A549 (cell line): ENCODE results near the gene ARHGEF4. TPM values are rescaled to one million over a fixed set of nuclear protein-coding genes. Genes with fewer than 3 reads are reported as not detected.

Source experiments
- ATAC-seq, 2 experiments: fragments of 200-7000 bp in 1 of 2; fragments of >200 bp in 1 of 2; cut with Nextera tagmentation in 1 of 2; cut with Tn5 transposase in 1 of 2; 3 replicates each; pipeline versions ENCODE4 v1.8.0 to v1.9.1; 2018 to 2020; ENCODE audit warnings: mild to moderate bottlenecking in 1 of 2, moderate library complexity in 1 of 2
- CTCF ChIA-PET: fragments of 300-600 bp; sonication (Branson Sonifier 250); formaldehyde crosslinking; extraction: SDS; loops from one replicate; lab custom pipeline; 2021; ENCODE audit warnings: antibody characterized with exemption, inconsistent platforms; lab: Yijun Ruan, JAX
- POLR2A ChIA-PET: fragments of 350-600 bp; formaldehyde crosslinking; extraction: SDS; loops from one replicate; lab custom pipeline; 2021; ENCODE audit warnings: antibody characterized with exemption, inconsistent platforms; lab: Yijun Ruan, JAX
- DNase-seq, 2 experiments: peaks; one replicate each; pipeline versions ENCODE4 v3.0.0 to v3.0.0-alpha.2; 2011 to 2016; ENCODE audit warnings: low read depth in 1 of 2, low spot score in 1 of 2
- FAIRE-seq: peaks from 2 replicates; lab custom pipeline; 2011; peaks lifted over from hg19 to GRCh38; lab: Jason Lieb, UNC
- H3K27ac ChIP-seq, 2 experiments: fragments of >200 bp; sonication (Bioruptor Twin); formaldehyde crosslinking; 3 replicates each; pipeline ENCODE4 v1.5.1; 2016 to 2017
- H3K4me1 ChIP-seq: fragments of >200 bp; sonication (Bioruptor Twin); formaldehyde crosslinking; 3 replicates; pipeline ENCODE4 v1.6.1; 2016
- H3K4me2 ChIP-seq: fragments of >200 bp; sonication (Bioruptor Twin); formaldehyde crosslinking; 3 replicates; pipeline ENCODE4 v1.6.1; 2016
- H3K4me3 ChIP-seq: fragments of >200 bp; sonication (Bioruptor Twin); formaldehyde crosslinking; 3 replicates; pipeline ENCODE4 v1.5.1; 2016
- H3K9me3 ChIP-seq: fragments of >200 bp; sonication (Bioruptor Twin); formaldehyde crosslinking; 3 replicates; pipeline ENCODE4 v1.6.1; 2016
- CBX2 ChIP-seq: fragments of 200-600 bp; sonication (generic); IDR thresholded peaks from 2 replicates; pipeline ENCODE4 v1.6.1; 2016; ENCODE audit warnings: low read depth, mild to moderate bottlenecking, borderline replicate concordance
- CEBPB ChIP-seq, 2 experiments: fragments of >200 bp in 1 of 2; sonication (Bioruptor Twin) in 1 of 2; formaldehyde crosslinking in 1 of 2; IDR thresholded peaks; 2 replicates each; pipeline ENCODE4 v1.6.1; 2012 to 2016
- EHF ChIP-seq: fragments of 250-450 bp; sonication (Bioruptor Pico); IDR thresholded peaks from 2 replicates; pipeline ENCODE4 v1.5.0; 2020; ENCODE audit warnings: mild to moderate bottlenecking
- GATA3 ChIP-seq: IDR thresholded peaks from 2 replicates; pipeline ENCODE4 v1.6.1; 2012; ENCODE audit warnings: borderline replicate concordance
- HEYL ChIP-seq: fragments of 250-450 bp; sonication (Bioruptor Pico); IDR thresholded peaks from 2 replicates; pipeline ENCODE4 v1.8.0; 2021; ENCODE audit warnings: mild to moderate bottlenecking, moderate library complexity
- HOXA7 ChIP-seq: fragments of 250-450 bp; sonication (Bioruptor Pico); IDR thresholded peaks from 2 replicates; pipeline ENCODE4 v1.5.0; 2020; ENCODE audit warnings: mild to moderate bottlenecking, moderate library complexity
- PHF8 ChIP-seq: fragments of 200-600 bp; sonication (generic); IDR thresholded peaks from 2 replicates; pipeline ENCODE4 v1.6.1; 2016; ENCODE audit warnings: low read depth, mild to moderate bottlenecking, antibody characterized with exemption, moderate library complexity, borderline replicate concordance
- POLR2AphosphoS2 ChIP-seq: conservative IDR thresholded peaks from 2 replicates; pipeline ENCODE4 v1.6.1; 2012; ENCODE audit warnings: low read length, improper control_type of control experiment, inconsistent platforms
- RAD21 ChIP-seq, 2 experiments: fragments of >200 bp in 1 of 2; sonication (Bioruptor Twin) in 1 of 2; formaldehyde crosslinking in 1 of 2; IDR thresholded peaks in 1 of 2; conservative IDR thresholded peaks in 1 of 2; 2 replicates in 1 of 2; 3 replicates in 1 of 2; pipeline ENCODE4 v1.6.1; 2012 to 2018; ENCODE audit warnings: inconsistent platforms in 1 of 2
- RCOR1 ChIP-seq: fragments of 150-350 bp; IDR thresholded peaks from 2 replicates; pipeline ENCODE4 v1.6.1; 2014; ENCODE audit warnings: antibody characterized with exemption, low read length, low read depth
- RNF2 ChIP-seq: fragments of 200-600 bp; sonication (generic); IDR thresholded peaks from 2 replicates; pipeline ENCODE4 v1.6.1; 2016; ENCODE audit warnings: low read depth, mild to moderate bottlenecking, antibody characterized with exemption, moderate library complexity, borderline replicate concordance
- SMC3 ChIP-seq: fragments of >200 bp; sonication (Bioruptor Twin); formaldehyde crosslinking; IDR thresholded peaks from 3 replicates; pipeline ENCODE4 v1.6.1; 2018; ENCODE audit warnings: inconsistent platforms
- TFCP2L1 ChIP-seq: fragments of 250-450 bp; sonication (Bioruptor Pico); IDR thresholded peaks from 2 replicates; pipeline ENCODE4 v1.5.0; 2021; ENCODE audit warnings: mild to moderate bottlenecking
- ZC3H11A ChIP-seq: fragments of 450-650 bp; IDR thresholded peaks from 2 replicates; pipeline ENCODE4 v1.6.1; 2014; ENCODE audit warnings: antibody characterized with exemption, mild to moderate bottlenecking
- ZFP36 ChIP-seq: fragments of 450-650 bp; IDR thresholded peaks from 2 replicates; pipeline ENCODE4 v1.6.1; 2014; ENCODE audit warnings: borderline replicate concordance; ENCODE audit not compliant: partially characterized antibody
- WGBS: methylation state at CpG from one replicate; pipeline ENCODE4 v1.1.6; 2017; ENCODE audit errors: missing lambda C conversion rate; 5-methylcytosine and 5-hydroxymethylcytosine counted together
- polyA plus RNA-seq, 4 experiments: library from polyadenylated mRNA; depleted of rRNA in 3 of 4; stranded (reverse); fragments of >200 nt; fragmentation: RNase III in 1 of 4; extraction: RNeasy Plus Mini Kit Qiagen cat#74134 plus additional on column Dnase treatment in 1 of 4; gene quantifications; 2 replicates in 3 of 4; 3 replicates in 1 of 4; pipeline ENCODE4 v1.2.3, GENCODE V29; 2011 to 2017
- TF ChIP-seq, protein P1 (sequence below): IDR thresholded peaks from 2 replicates; pipeline ENCODE4 v1.6.1; 2012; ENCODE audit warnings: low read depth, borderline replicate concordance
- TF ChIP-seq, protein P2 (sequence below): fragments of 150-350 bp; IDR thresholded peaks from 2 replicates; pipeline ENCODE4 v1.6.1; 2014; ENCODE audit warnings: low read depth, mild to moderate bottlenecking, low read length
- TF ChIP-seq, protein P3 (sequence below): fragments of 200-600 bp; sonication (generic); IDR thresholded peaks from 2 replicates; pipeline ENCODE4 v1.6.1; 2016; ENCODE audit warnings: antibody characterized with exemption, mild to moderate bottlenecking, moderate library complexity
- TF ChIP-seq, protein P4 (sequence below): fragments of 450-650 bp; IDR thresholded peaks from 2 replicates; pipeline ENCODE4 v1.6.1; 2014; ENCODE audit warnings: antibody characterized with exemption
- TF ChIP-seq, protein P5 (sequence below): fragments of >200 bp; sonication (Bioruptor Twin); formaldehyde crosslinking; IDR thresholded peaks from 2 replicates; pipeline ENCODE4 v1.6.1; 2016
- TF ChIP-seq, protein P6 (sequence below): fragments of >200 bp; sonication (Bioruptor Twin); formaldehyde crosslinking; IDR thresholded peaks from 3 replicates; pipeline ENCODE4 v1.6.1; 2016

The ARHGEF4 gene
- polyA plus RNA-seq, 2 of the 4 experiments (the other 2 are of a cell fraction) = 1.00 to 2.1 TPM

DNA sequence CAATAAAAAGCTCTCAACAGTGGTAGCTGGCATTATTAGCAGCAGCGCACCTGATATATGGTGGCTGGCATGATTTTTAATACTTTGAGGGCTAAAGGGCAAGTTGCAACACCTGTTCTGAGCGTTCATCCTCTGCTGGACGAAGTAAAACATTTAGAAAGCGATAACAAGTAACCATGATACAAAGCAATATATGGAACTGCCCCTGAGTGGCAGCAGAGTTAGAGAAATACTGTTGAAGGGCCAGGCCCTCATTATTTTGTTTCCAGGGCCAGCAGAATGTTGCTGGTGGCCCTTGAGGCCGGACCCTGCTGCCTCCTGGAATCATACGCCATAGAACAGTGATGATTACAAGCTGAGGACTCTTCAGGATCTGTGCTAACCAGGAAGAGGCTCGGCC is 47.8 kb downstream of the ARHGEF4 start:
- WGBS = 56% methylated on average over 7 of the region's 7 CpGs
- Histone ChIP-seq H3K9me3 (no peaks in the 10 kb centered on the region), H3K4me3 (no peak overlapping the region), H3K4me1 (no peaks in the 10 kb centered on the region), H3K4me2 (no peak overlapping the region), H3K27ac (no peak overlapping the region)
- TF ChIP-seq RAD21 (conservative IDR thresholded peaks at IDR 0.05 in 1 of 2, IDR thresholded peaks at IDR 0.05 in 1 of 2) = peak in 1 of 2 experiments; percentile 12; a peak in 1 of 5 replicates
- TF ChIP-seq, protein P1, sequence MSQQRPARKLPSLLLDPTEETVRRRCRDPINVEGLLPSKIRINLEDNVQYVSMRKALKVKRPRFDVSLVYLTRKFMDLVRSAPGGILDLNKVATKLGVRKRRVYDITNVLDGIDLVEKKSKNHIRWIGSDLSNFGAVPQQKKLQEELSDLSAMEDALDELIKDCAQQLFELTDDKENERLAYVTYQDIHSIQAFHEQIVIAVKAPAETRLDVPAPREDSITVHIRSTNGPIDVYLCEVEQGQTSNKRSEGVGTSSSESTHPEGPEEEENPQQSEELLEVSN = no peak
- no peak for TF ChIP-seq CBX2
- TF ChIP-seq TFCP2L1 = no peak
- no peak for TF ChIP-seq HEYL (CRISPR knock-in tag)
- no peak for TF ChIP-seq SMC3
- TF ChIP-seq ZFP36 = no peak
- TF ChIP-seq PHF8 = no peak
- ChIA-PET POLR2A (no interaction called here), CTCF (interaction anchor here (1.4 to 6.4 kb wide), 3 partner anchors 10 to 88 kb away, joined by 5 to 56 read pairs (median 13); no protein-coding TSS in a partner anchor)
- no peak for DNase-seq
- no peak for FAIRE-seq
- peak in 1 of 2 experiments; percentile 27; a peak in 2 of 6 replicates for ATAC-seq

DNA sequence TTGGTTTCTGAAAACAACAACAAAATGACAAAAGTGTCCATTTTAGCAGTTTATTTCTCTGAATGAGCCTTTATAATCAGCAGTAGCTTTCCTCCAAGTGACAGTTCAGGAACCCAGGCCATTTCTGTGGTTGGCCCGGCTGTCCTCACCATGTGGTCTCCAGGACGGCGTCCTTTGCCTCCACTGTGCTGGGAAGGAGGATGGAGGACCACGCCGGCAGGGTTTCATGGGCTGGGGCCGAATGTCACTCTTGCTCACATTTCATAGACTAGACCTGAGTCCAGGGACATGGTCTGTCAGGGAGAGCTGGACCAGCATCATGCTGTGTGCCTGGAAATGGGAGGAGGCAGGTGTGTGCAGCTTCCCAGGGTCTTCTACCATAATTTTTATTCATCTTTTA is 50.9 kb downstream of the ARHGEF4 start:
- CTCF ChIA-PET = interaction anchor here (2.1 to 4.9 kb wide), 2 partner anchors 14 to 90 kb away, joined by 6 to 21 read pairs; no protein-coding TSS in a partner anchor
- no peak for FAIRE-seq

DNA sequence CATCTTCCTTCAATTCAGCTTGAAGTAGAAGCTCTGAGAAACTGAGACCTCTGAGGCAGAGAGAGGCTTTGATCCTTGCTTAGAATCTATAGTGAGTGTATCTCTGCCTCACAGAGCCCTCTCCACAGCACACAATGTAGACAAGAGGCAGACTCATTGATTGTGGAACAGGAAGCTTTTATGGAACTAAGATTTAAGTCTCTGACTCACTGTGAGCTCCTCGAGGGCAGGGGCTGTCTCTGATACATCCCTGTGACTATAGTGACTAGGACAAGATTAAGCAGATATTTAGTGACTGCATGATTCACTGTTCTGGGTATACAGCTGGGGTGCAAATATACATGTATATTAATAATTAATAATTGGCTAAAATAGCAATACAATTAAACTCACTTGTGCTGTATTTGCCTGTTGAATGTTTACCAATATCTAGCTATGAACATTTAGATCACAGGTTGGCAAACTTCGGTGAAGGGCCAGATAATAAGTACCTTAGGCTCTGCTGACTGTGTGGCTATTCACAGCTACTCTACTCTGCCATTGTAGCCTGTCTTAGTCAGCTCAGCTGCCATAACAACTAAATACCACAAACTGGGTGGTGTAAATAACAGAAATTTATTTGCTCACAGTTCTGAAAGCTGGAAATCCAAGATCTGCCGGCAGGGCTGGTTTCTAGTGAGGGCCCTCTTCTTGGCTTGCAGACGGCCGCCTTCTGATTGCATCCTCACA is 54.4 kb downstream of the ARHGEF4 start:
- Histone ChIP-seq H3K4me3 (no peak overlapping the region), H3K4me1 (no peaks in the 10 kb centered on the region), H3K9me3 (no peaks in the 10 kb centered on the region; the same call in 2 of the 3 replicates), H3K27ac (no peak overlapping the region), H3K4me2 (no peak overlapping the region)
- WGBS = 42% methylated on average over 5 of the region's 5 CpGs
- ChIA-PET POLR2A (no interaction called here), CTCF (interaction anchor here (0.5 to 4.9 kb wide), 8 partner anchors 11 to 96 kb away, joined by 3 to 21 read pairs (median 4); no protein-coding TSS in a partner anchor)
- ATAC-seq (peak; percentile 31 to 47; a peak in 1 of 6 replicates), DNase-seq (no peak), FAIRE-seq (no peak)
- TF ChIP-seq TFCP2L1 (no peak), ZC3H11A (no peak), RAD21 (conservative IDR thresholded peaks at IDR 0.05 in 1 of 2, IDR thresholded peaks at IDR 0.05 in 1 of 2) (no peak)
- TF ChIP-seq, protein P2, sequence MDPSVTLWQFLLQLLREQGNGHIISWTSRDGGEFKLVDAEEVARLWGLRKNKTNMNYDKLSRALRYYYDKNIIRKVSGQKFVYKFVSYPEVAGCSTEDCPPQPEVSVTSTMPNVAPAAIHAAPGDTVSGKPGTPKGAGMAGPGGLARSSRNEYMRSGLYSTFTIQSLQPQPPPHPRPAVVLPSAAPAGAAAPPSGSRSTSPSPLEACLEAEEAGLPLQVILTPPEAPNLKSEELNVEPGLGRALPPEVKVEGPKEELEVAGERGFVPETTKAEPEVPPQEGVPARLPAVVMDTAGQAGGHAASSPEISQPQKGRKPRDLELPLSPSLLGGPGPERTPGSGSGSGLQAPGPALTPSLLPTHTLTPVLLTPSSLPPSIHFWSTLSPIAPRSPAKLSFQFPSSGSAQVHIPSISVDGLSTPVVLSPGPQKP = no peak
- TF ChIP-seq, protein P3, sequence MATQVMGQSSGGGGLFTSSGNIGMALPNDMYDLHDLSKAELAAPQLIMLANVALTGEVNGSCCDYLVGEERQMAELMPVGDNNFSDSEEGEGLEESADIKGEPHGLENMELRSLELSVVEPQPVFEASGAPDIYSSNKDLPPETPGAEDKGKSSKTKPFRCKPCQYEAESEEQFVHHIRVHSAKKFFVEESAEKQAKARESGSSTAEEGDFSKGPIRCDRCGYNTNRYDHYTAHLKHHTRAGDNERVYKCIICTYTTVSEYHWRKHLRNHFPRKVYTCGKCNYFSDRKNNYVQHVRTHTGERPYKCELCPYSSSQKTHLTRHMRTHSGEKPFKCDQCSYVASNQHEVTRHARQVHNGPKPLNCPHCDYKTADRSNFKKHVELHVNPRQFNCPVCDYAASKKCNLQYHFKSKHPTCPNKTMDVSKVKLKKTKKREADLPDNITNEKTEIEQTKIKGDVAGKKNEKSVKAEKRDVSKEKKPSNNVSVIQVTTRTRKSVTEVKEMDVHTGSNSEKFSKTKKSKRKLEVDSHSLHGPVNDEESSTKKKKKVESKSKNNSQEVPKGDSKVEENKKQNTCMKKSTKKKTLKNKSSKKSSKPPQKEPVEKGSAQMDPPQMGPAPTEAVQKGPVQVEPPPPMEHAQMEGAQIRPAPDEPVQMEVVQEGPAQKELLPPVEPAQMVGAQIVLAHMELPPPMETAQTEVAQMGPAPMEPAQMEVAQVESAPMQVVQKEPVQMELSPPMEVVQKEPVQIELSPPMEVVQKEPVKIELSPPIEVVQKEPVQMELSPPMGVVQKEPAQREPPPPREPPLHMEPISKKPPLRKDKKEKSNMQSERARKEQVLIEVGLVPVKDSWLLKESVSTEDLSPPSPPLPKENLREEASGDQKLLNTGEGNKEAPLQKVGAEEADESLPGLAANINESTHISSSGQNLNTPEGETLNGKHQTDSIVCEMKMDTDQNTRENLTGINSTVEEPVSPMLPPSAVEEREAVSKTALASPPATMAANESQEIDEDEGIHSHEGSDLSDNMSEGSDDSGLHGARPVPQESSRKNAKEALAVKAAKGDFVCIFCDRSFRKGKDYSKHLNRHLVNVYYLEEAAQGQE = no peak
- TF ChIP-seq, protein P4, sequence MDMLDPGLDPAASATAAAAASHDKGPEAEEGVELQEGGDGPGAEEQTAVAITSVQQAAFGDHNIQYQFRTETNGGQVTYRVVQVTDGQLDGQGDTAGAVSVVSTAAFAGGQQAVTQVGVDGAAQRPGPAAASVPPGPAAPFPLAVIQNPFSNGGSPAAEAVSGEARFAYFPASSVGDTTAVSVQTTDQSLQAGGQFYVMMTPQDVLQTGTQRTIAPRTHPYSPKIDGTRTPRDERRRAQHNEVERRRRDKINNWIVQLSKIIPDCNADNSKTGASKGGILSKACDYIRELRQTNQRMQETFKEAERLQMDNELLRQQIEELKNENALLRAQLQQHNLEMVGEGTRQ = no peak
- TF ChIP-seq, all 56 proteins: peak for 0

More for the DNA sequence above, 50.9 kb downstream of the ARHGEF4 start:
- H3K4me2 ChIP-seq = no peak overlapping the region
- H3K4me3 ChIP-seq = no peak overlapping the region
- ATAC-seq = no peak
- POLR2A ChIA-PET = no interaction called here
- TF ChIP-seq SMC3 (no peak), TFCP2L1 (no peak), POLR2AphosphoS2 (no peak), EHF (CRISPR knock-in tag) (no peak), RAD21 (conservative IDR thresholded peaks at IDR 0.05 in 1 of 2, IDR thresholded peaks at IDR 0.05 in 1 of 2) (no peak), PHF8 (no peak), RNF2 (no peak), ZFP36 (no peak), GATA3 (no peak), CEBPB (IDR thresholded peaks at IDR 0.05) (no peak), HOXA7 (CRISPR knock-in tag) (no peak), RCOR1 (no peak)
- TF ChIP-seq, protein P5, sequence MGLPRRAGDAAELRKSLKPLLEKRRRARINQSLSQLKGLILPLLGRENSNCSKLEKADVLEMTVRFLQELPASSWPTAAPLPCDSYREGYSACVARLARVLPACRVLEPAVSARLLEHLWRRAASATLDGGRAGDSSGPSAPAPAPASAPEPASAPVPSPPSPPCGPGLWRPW = no peak
- TF ChIP-seq, protein P6, sequence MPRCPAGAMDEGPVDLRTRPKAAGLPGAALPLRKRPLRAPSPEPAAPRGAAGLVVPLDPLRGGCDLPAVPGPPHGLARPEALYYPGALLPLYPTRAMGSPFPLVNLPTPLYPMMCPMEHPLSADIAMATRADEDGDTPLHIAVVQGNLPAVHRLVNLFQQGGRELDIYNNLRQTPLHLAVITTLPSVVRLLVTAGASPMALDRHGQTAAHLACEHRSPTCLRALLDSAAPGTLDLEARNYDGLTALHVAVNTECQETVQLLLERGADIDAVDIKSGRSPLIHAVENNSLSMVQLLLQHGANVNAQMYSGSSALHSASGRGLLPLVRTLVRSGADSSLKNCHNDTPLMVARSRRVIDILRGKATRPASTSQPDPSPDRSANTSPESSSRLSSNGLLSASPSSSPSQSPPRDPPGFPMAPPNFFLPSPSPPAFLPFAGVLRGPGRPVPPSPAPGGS = no peak
- H3K9me3 ChIP-seq = no peaks in the 10 kb centered on the region
- 58% methylated on average over 4 of the region's 6 CpGs for WGBS
- H3K4me1 ChIP-seq = no peaks in the 10 kb centered on the region
- H3K27ac ChIP-seq = no peak overlapping the region
- DNase-seq = no peak
